HG03280 (cell line): ENCODE results near the gene YWHAQ.
"Not testable (repeated sequence)": the region's sequence is repeated elsewhere in the genome, so short reads cannot be mapped to it uniquely, and the experiment has no call there.

Experiments
- ATAC-seq: cut with Tn5 transposase; IDR thresholded peaks from one replicate; pipeline ENCODE4 v1.9.1; 2021; ENCODE audit warnings: mild to moderate bottlenecking, moderate library complexity; ENCODE audit not compliant: unreplicated experiment

Gene YWHAQ

GRCh38 chr2:9554921-9555296 lies 75.9 kb downstream of the YWHAQ start:
- ATAC-seq = no peak

GRCh38 chr2:9552219-9553178 lies 78.3 kb downstream of the YWHAQ start:
- no peak for ATAC-seq

GRCh38 chr2:9550859-9551391 lies 79.9 kb downstream of the YWHAQ start:
- ATAC-seq = not testable (repeated sequence)

GRCh38 chr2:9549420-9549819 lies 81.4 kb downstream of the YWHAQ start:
- no peak for ATAC-seq

GRCh38 chr2:9548506-9548905 lies 82.3 kb downstream of the YWHAQ start:
- ATAC-seq = peak; percentile 62

GRCh38 chr2:9547262-9547991 lies 83.4 kb downstream of the YWHAQ start:
- ATAC-seq = no peak

- no peak for ATAC-seq
Measured at GRCh38 chr2:9545502-9545901, 85.3 kb downstream of the YWHAQ start.

GRCh38 chr2:9543557-9543956 lies 87.2 kb downstream of the YWHAQ start:
- no peak for ATAC-seq

GRCh38 chr2:9539531-9539930 lies 91.3 kb downstream of the YWHAQ start:
- no peak for ATAC-seq

- no peak for ATAC-seq
Measured at GRCh38 chr2:9538000-9538507, 92.7 kb downstream of the YWHAQ start.

GRCh38 chr2:9536504-9536903 lies 94.3 kb downstream of the YWHAQ start:
- ATAC-seq = no peak

- ATAC-seq = no peak
Measured at GRCh38 chr2:9535177-9535576, 95.6 kb downstream of the YWHAQ start.
